Dedifferentiated amniotic fluid mesenchymal stem cell (primary cell): ENCODE data around the gene ODAM.
"Not testable (repeated sequence)": the region's sequence is repeated elsewhere in the genome, so short reads cannot be mapped to it uniquely, and the experiment has no call there.

Source experiments
- DNase-seq: peaks from one replicate; pipeline ENCODE4 v3.0.0-alpha.2; 2016; ENCODE audit errors: extremely low spot score

The ODAM gene, protein sequence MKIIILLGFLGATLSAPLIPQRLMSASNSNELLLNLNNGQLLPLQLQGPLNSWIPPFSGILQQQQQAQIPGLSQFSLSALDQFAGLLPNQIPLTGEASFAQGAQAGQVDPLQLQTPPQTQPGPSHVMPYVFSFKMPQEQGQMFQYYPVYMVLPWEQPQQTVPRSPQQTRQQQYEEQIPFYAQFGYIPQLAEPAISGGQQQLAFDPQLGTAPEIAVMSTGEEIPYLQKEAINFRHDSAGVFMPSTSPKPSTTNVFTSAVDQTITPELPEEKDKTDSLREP

DNA sequence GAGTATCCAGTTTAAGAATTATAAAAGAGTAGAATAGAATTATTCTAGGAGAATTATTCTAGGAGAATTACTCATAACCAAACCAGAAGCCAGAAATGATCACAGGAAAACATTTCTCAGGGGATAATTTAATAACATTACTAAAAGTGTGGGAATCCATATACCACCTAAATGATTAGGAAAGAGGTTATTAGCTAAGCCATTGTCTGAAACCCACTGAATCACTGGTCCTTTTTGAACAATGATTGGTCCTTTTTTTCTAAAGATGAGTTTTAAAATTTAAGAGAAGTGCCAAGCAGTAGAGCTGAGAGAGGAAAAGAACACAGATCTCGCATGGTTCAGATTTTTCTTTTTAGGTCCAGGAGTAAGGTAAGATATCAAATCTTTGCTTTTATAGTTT lies at the start of gene ODAM:
ODAM (plus strand) TSS at position 301 of the 400 bp plus-strand sequence. CDS start 819 bp downstream, outside the sequence.
- DNase-seq = no peak

DNA sequence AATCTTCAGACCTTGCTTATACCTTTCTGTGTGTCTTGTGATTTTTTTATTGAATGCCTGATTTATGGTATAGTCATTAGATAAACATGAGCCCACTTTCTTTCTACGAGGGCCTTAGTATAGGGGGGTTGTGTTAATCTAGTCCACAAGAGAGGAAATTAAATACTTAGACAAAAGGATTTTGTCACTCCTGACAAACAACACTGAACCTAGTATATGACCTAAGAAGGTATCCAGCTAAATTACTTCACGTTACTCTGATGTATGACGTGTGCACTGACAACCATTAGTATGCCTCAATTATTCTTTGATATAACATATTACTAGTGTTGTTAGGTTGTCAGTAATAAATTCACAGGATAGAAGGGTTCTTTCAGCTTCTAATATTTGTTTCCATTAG lies 44.3 kb upstream of the ODAM start:
- DNase-seq = no peak

DNA sequence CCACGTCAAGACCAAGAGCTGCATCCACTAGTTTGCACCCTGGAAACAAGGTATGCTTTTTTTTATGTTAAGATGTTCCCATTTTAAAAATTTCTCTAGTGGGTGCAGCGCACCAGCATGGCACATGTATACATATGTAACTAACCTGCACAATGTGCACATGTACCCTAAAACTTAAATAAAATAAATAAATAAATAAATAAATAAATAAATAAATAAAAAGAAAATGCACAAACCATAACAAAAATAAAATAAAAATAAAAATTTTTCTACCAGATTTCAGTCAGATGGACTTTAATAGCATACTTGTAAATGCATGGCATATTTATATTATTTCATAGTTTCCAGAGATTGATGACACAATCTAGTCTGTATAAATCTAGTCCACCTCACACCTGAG lies 43.4 kb upstream of the ODAM start:
- no peak for DNase-seq

DNA sequence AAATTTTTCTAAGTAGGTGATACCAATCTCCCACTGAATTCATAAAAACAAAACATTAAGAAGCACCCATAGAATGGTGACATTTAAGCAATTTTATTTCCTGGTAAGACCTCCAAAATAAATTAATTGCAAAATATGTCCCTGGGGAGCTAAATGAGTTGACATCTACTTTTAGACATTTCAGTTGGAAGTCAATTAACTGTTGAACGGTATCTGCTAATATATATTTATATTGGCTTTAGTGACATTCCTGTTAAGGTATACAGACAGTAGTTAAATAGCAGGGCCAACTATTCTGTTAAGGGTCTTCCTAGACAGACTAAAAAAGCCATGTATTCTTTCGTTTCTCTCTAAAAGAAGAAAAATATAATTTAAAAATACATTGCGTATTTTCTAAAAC lies 41.6 kb upstream of the ODAM start, which contains the start of gene PRR27:
PRR27 (plus strand) TSS at position 301 of the 400 bp plus-strand sequence. CDS start 139 bp downstream, outside the sequence.
- no peak for DNase-seq

DNA sequence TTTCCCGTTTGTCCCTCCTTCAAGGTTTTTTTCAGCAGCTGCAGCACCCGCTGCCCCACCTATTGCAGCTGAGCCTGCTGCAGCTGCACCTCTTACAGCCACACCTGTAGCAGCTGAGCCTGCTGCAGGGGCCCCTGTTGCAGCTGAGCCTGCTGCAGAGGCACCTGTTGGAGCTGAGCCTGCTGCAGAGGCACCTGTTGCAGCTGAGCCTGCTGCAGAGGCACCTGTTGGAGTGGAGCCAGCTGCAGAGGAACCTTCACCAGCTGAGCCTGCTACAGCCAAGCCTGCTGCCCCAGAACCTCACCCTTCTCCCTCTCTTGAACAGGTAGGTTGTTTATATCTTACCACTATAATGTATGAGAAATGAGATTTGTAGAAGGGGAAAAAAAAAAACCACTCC lies 36.9 kb upstream of the ODAM start:
- DNase-seq = no peak

DNA sequence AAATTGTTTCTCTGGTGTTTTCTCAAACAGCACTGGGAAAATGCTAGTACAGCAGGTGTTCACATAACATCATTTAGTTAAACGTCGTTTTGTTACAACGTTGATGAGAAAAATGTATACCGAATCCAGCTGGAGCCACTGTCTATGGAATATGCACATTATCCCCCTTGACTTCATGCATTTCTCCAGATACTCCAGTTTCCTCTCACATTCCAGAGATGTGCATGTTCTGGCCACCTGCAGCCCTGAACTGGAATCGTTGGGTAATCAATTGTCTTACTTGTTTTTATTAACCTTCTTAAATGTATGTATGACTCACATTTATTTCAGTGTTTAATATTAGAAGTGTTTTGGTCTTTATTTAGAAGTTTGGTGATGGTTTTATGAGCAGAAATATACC lies 18.4 kb upstream of the ODAM start:
- DNase-seq = no peak

DNA sequence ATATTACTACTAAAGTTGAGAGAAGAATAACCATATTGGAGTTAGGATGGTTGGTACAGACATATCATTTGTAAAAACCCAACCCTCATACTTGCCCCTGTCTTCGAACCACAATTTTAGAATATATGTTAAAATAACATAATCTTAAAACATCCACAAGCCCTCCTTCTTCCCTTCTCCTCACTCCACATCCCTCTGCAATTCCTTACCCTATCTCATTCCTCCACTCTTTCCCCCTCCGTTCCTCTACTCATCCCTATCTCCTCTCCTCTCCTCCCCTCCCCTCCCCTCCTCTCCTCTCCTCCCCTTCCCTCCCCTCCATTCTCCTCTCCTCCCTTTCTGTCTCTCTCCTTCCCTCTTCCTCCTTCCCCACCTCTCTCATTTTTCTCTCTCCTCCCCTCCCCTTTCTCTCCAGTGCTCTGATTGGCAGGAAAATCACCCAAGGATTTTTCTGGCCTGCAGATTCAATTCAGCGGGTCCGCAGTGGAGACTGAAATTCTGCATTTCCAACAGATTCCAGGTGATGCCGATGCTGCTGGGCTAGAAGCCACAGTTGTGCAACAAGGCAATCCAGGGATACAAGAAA lies 17.4 kb upstream of the ODAM start:
- DNase-seq = no peak

DNA sequence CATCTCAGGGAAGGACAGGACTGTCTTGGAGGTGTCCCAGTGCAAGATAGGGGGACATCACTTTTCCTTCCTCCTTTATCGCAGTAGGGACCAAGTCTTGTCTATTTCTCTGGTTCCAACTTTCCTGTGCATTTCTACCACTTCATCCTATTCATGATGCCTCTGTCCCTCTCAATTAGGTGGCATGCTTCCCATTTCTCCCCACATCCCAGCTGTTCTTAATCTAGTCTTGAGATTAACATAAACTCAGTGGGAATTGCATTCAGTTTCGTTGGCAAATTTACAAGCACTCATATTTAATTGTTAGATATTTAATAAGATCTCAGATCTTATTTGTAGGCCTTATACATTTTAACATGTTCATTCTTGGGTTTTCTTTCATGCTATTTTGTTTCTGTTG lies 15.7 kb upstream of the ODAM start:
- no peak for DNase-seq

DNA sequence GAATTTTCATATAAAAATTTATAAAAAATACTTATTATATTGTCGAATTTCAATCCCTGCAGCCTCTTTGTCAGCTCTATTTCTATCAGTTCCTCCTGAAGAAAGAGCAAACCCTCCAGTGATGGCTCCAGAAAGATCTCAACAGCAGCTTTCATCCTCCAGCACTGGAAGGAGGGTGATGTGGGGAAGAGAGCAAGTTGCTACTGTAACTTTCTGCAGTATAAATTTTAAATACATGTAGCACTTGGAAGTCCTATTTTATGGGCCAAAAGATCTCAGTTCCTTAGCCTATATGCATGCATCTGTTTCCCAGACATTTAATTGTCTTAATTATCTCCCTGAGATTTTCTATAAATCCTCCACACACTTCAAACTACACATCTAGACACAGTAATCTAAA lies 13.7 kb upstream of the ODAM start:
- no peak for DNase-seq

DNA sequence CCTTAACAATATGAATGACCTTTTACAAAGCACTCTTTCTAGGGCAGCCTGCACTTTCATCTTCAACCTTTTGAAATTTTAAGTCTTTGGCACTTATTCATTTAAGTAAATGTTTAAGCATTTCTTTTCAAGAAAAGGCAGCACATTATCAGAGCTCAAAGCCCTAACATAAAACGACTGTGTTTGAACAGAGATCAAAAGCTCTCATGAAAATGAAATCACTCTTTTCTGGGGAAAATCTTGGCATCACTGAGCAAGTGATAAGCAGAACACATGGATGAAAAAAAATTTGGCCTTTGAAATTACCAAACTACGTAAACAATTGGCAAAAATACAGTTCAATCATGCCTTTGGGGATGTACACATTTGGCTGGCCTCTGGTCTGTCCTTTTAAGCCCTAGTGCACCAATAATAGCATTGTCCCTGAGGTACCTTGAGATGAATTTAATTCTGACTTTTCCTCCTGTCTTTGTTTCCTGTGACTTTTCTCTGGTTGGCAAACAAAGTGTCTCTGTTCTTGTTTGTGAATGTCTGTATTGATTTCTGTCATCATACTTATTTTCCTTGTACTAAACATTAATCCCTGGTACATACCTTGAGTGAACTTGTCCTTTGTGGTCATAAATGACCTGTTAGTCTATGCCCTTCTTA lies 12.9 kb upstream of the ODAM start:
- DNase-seq = no peak

DNA sequence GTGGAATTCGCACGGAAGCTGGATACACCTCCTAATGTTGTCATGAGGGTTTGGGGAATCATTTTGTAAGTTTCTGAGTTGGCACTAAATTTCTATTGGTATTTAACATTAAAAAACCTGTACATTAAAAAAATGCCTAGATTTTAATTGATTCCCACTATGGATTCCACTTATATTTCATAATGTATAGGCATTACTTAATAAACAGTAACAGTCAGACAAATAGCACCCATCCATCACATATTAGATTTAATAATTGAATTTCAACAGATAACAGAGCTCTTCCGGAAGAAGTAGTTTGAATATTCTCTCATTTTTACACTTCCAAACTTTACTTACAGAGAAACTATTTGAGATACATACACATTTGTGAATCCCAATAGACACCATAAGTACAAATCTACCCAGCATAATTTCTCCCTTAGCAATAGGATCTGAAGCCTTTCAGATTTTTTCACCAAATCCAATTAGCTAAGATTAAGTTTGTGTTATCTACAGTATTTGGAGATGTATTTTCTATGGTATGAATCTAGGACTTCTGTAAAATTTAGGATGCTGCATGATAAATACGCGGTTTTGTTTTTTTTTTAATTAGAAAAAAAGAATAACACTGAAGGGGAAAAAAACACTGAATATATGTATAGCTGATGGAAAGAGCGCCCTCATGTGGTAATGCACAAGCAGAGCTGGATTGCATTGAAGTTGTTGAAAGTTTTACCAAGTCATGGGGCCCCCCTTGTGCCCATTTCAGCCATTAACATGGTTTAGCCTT lies 12.2 kb upstream of the ODAM start:
- peak; percentile 50 for DNase-seq

DNA sequence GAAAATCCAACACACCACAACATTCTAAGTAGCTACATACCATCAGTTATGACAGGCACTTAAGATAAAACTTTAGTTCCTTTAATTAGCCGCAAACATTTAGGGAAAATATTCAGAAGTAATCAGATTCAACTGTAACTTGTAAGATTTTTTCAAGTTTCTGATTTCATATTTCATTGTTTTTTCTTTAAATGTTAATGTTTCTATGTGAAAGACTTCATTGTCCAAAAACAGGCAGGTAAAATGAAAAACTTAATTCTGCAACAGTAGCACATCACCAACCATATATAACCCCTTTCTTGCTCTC lies 11.6 kb upstream of the ODAM start:
- DNase-seq = no peak

DNA sequence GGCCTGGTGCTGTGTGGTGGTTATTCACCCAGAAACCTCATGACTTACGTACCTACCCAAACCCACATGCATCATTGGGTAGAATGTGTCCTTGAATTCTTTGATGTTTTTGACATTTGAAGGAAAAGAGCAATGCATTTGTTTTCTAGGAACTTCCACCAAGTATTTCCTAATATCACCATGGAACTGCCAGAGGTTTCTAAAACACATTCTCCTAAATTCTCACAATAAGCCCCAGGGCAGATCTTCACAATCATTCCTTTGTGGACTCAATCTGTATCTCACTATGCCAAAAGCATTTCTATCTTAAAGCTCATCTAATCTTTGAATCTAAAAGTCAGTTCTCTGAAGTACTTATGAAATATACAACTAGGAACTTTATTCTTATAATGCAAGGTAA lies 8.3 kb upstream of the ODAM start:
- no peak for DNase-seq

DNA sequence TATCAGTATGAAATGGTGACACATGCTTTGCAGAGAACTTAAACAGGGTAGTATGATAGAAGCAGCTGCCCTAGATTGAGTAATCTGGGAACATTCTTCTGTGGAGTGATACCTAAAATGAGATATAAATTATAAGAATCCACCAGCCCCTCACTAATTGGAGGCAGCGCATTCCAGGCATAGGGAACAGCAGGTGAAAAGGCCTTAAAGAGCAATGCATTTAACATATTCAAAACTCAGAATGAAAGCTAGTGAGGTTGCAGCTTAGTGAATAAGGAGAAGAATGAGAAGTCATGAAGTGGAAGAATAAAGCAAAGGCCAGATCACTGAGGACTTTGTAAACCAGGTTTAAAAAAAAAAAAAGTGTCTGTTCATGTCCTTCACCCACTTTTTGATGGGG lies 4.9 kb upstream of the ODAM start:
- no peak for DNase-seq

DNA sequence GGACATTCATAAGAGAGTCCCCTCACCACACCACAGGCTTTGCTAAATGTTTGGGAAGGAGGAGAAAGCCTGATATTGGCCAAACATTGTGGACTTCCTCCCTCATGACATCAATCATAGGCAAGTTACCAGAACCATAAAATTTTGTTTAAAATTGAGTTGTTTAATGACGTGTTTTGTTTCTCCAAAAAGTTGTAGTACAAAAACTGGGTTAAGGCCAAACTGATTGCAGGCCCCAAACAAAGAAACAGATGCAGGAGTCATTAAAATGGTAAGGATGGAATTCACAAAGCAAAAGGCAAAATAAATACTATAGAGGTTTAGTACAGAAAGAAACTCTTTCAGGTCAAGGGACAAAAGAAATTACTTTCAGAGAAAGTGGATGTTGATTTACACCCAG lies 3.9 kb upstream of the ODAM start:
- no peak for DNase-seq

DNA sequence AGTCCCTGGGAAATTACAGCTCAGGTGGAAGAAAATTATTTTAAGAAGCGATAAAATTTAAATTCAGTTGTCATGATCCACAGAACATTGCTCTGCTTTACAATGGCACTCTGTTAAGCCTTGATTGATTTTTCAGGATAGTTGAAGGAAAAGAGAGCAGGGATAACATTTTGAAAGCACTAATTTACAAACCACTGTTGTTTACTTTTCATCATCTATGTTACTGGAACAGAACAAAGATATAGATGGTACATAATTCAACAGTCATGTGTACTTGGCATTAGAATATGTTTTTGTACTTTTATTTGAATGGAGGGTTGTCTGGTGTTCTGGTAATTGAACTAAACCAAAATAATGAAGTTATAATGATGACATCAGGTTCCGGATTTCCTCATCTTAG lies 2.6 kb upstream of the ODAM start:
- DNase-seq = no peak

DNA sequence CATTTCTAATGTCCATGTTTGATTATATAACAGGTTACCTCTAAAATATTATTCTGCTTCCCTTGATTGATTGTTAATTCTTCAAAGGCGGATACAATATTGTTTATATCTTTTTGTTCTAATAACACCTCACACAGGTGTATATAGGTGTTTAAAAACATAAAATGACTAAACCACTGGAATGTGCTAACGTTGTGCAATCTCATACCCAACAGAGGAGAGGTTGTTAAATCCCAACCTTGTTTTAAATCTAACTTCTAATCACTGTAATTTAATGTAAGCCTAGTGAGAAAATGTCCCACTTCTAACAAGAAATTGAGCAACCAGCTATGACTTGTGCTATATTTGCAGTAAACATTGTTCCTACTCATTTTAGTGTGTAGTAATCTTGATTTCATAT lies 1.3 kb downstream of the ODAM start:
- DNase-seq = no peak

DNA sequence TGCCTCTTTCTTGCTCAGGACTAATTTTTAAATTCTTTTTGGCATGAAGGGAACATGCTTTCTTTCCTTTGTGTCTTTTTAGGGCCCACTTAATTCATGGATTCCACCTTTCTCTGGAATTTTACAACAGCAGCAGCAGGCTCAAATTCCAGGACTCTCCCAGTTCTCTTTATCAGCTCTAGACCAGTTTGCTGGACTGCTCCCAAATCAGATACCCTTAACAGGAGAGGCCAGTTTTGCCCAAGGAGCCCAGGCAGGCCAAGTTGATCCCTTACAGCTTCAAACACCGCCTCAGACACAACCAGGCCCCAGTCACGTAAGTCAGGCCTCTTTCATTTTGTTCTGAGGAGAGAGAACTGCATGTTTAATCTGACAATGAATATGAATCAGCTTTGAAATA lies 2.3 kb downstream of the ODAM start:
- DNase-seq = no peak

DNA sequence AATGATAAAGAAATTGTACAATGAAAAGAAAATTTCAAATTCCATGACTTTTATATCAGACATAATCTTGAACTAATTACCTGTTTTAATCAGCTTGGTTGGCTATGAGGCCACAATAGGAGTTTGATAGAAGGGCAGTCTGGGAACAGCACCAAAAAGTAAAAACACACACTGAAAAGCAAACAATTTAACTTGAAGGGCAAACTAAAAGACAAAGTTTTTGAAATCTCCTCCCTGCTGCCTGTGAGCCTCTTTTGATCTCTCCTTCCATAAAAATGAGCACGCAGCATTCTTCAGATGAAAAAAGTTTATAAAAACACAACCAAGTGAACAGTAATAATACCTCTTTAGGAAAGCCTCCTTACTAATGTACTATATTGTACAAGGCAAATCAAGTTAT lies 8.1 kb downstream of the ODAM start:
- no peak for DNase-seq

DNA sequence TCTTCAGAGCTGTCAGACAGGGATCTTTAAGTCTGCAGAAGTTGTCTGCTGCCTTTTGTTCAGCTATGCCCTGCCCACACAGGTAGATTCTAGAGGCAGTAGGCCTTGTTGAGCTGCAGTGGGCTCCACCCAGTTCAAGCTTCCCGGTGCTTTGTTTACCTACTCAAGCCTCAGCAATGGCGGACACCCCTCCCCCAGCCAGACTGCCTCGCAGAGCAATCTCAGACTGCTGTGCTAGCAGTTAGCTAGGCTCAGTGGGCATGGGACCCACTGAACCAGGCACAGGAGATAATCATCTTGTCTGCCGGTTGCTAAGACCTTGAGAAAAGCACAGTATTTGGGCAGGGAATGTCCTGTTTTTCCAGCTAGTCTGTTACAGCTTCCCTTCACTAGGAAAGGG lies 17.2 kb downstream of the ODAM start:
- not testable (repeated sequence) for DNase-seq

DNA sequence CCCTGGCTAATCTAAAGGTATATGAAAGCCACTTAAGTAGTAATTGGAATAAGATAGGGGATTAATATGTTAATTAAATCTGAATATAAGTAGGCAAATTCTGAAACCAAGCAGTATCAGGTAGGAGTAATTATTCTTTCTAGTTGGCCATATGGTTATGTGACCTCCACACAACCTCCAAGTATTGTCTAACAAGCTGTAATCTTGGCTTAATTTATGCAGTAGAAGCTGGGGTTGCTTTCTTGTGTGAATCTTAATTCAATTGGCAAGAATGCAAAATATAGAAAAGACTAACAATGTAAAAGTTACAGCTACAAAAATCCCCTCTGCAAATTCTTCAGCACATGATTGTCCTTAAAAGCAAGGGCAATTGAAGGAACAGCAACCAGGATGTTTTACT lies 20.6 kb downstream of the ODAM start:
- DNase-seq = not testable (repeated sequence)

DNA sequence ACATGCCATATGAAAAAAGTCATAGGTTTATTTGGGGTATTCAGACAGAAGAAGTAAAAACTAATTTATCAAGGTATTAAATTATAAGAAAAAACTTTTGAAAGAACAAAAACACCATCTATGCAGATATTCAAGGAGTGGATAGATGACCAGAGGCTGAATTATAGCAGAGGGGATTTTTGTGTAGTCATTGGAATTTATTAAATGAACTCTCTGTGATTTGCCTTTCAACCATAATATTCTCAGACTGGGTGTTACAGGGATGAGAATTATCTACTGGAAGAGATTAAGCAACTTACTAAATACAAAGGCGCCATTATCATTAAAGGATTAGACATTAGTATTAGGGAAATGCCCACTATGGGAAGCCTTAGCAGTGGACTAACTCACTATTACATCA lies 21.0 kb downstream of the ODAM start:
- DNase-seq = not testable (repeated sequence)

DNA sequence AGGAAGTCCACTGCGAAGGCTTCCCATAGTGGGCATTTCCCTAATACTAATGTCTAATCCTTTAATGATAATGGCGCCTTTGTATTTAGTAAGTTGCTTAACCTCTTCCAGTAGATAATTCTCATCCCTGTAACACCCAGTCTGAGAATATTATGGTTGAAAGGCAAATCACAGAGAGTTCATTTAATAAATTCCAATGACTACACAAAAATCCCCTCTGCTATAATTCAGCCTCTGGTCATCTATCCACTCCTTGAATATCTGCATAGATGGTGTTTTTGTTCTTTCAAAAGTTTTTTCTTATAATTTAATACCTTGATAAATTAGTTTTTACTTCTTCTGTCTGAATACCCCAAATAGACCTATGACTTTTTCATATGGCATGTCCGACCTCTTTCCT lies 25.9 kb downstream of the ODAM start:
- DNase-seq = not testable (repeated sequence)
